ENCODE results near the gene OGDH. TPM values are rescaled to one million over a fixed set of nuclear protein-coding genes. Genes with fewer than 3 reads are reported as not detected.
A peak's percentile ranks its signal among the peaks of the same experiment; 100 is the strongest.
"Not testable (repeated sequence)": the region's sequence is repeated elsewhere in the genome, so short reads cannot be mapped to it uniquely, and the experiment has no call there.

The OGDH gene
- total RNA-seq, 3 donors from 2014 or later (not counting 1 experiment from before 2014, with no cell fraction given), result 69.2 to 86.7 (median 81.4) TPM

- H3K36me3 ChIP-seq (ENCODE audit: control insufficient read depth, insufficient read depth, low read length), result no peaks in the 10 kb centered on the region
- Mint-ChIP-seq H3K27me3 (ENCODE audit: low read depth in 2 of 2) (peaks cover 0 to 2% of the 10 kb centered on the region in 2 donors), H3K36me3 (no peaks in the 10 kb centered on the region), H3K4me3 (no peak overlapping the region), H3K4me1 (peaks cover 4 to 8% of the 10 kb centered on the region in 2 donors), H3K27ac (peak overlapping the region in 1 of 2 donors; percentile 12), H3K9me3 (no peaks in the 10 kb centered on the region)
- H3K4me3 ChIP-seq (ENCODE audit: low read length), result no peak overlapping the region
- peak; percentile 74 for TF ChIP-seq CTCF (IDR thresholded peaks at IDR 0.05)
- 4% methylated on average over 4 of the region's 6 CpGs for WGBS (ENCODE audit: insufficient coverage)
- intact Hi-C loops (cut with micrococcal nuclease), result loop anchor here (1.0 to 5.0 kb wide), 3 partner anchors 334 to 674 kb away; no protein-coding TSS in a partner anchor
- ATAC-seq (peak; percentile 76 to 92 (median 79)), DNase-seq (peak; percentile 43 to 81)
- no peaks in the 10 kb centered on the region for H3K9me3 ChIP-seq (ENCODE audit: control insufficient read depth, insufficient read depth, low read length)
- H3K27ac ChIP-seq (ENCODE audit: low read length), result no peak overlapping the region
- no peaks in the 10 kb centered on the region for H3K27me3 ChIP-seq (ENCODE audit: control insufficient read depth, insufficient read depth, low read length)
- peaks cover 5% of the 10 kb centered on the region for H3K4me1 ChIP-seq (ENCODE audit: control insufficient read depth, insufficient read depth, low read length)
Observed at GRCh38 chr7:44587843-44588711, 18.4 kb upstream of the OGDH start.

DNA sequence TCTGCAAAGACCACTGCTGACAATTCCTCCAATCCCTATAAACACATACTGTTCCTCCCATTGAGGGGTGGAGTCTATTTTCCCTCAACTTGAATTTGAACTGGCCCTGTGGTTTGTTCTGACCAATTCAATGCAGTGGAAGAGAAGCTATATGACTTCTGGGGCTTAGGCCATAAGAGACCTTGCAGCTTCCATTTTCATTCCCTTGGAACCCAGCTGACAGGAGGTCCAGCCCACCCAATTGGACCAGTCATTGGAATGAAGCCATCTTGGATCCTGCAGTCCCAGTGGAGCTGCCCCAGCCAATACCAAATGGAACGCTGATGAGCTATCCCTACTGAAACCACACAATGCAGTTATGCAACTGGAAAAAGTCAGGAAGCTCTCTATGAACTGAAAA, 15.5 kb upstream of the OGDH start:
- Mint-ChIP-seq H3K4me1 (peaks cover 3 to 7% of the 10 kb centered on the region in 2 donors), H3K36me3 (no peaks in the 10 kb centered on the region), H3K27me3 (ENCODE audit: low read depth in 2 of 2) (peaks cover 0 to 10% of the 10 kb centered on the region in 2 donors), H3K27ac (no peak overlapping the region), H3K4me3 (no peak overlapping the region), H3K9me3 (no peaks in the 10 kb centered on the region)
- Histone ChIP-seq H3K4me3 (ENCODE audit: low read length) (no peak overlapping the region), H3K9me3 (ENCODE audit: control insufficient read depth, insufficient read depth, low read length) (no peaks in the 10 kb centered on the region), H3K27ac (ENCODE audit: low read length) (no peak overlapping the region), H3K4me1 (ENCODE audit: control insufficient read depth, insufficient read depth, low read length) (peaks cover 4% of the 10 kb centered on the region), H3K36me3 (ENCODE audit: control insufficient read depth, insufficient read depth, low read length) (no peaks in the 10 kb centered on the region), H3K27me3 (ENCODE audit: control insufficient read depth, insufficient read depth, low read length) (no peaks in the 10 kb centered on the region)
- ATAC-seq, result no peak
- intact Hi-C loops (cut with micrococcal nuclease), result no loop called here
- no peak for DNase-seq
- WGBS (ENCODE audit: insufficient coverage), result 100% methylated on average over 1 of the region's 1 CpG
- TF ChIP-seq CTCF (IDR thresholded peaks at IDR 0.05), result no peak

- DNase-seq (no peak), ATAC-seq (no peak)
- no peaks in the 10 kb centered on the region for H3K4me1 ChIP-seq (ENCODE audit: control insufficient read depth, insufficient read depth, low read length)
- WGBS (ENCODE audit: insufficient coverage), result 81% methylated on average over 5 of the region's 5 CpGs
- no peak overlapping the region for H3K27ac ChIP-seq (ENCODE audit: low read length)
- H3K4me3 ChIP-seq (ENCODE audit: low read length), result no peak overlapping the region
- H3K36me3 Mint-ChIP-seq, result no peaks in the 10 kb centered on the region
- H3K27me3 Mint-ChIP-seq (ENCODE audit: low read depth in 2 of 2), result peaks cover 8 to 14% of the 10 kb centered on the region in 2 donors
- no peaks in the 10 kb centered on the region for H3K4me1 Mint-ChIP-seq
- H3K27me3 ChIP-seq (ENCODE audit: control insufficient read depth, insufficient read depth, low read length), result no peaks in the 10 kb centered on the region
- no peak overlapping the region for H3K27ac Mint-ChIP-seq
- TF ChIP-seq CTCF (IDR thresholded peaks at IDR 0.05), result no peak
- H3K9me3 Mint-ChIP-seq, result no peaks in the 10 kb centered on the region
- no peaks in the 10 kb centered on the region for H3K9me3 ChIP-seq (ENCODE audit: control insufficient read depth, insufficient read depth, low read length)
- intact Hi-C loops (cut with micrococcal nuclease), result no loop called here
- H3K36me3 ChIP-seq (ENCODE audit: control insufficient read depth, insufficient read depth, low read length), result no peaks in the 10 kb centered on the region
- no peak overlapping the region for H3K4me3 Mint-ChIP-seq
Observed at GRCh38 chr7:44595934-44596635, 10.3 kb upstream of the OGDH start.

- H3K4me3 Mint-ChIP-seq; H3K4me1 Mint-ChIP-seq; H3K9me3 ChIP-seq (ENCODE audit: control insufficient read depth, insufficient read depth, low read length); ATAC-seq; DNase-seq; H3K4me1 ChIP-seq (ENCODE audit: control insufficient read depth, insufficient read depth, low read length); H3K4me3 ChIP-seq (ENCODE audit: low read length); H3K9me3 Mint-ChIP-seq; intact Hi-C loops (cut with micrococcal nuclease); H3K27ac Mint-ChIP-seq; H3K36me3 ChIP-seq (ENCODE audit: control insufficient read depth, insufficient read depth, low read length); H3K36me3 Mint-ChIP-seq; H3K27ac ChIP-seq (ENCODE audit: low read length); H3K27me3 ChIP-seq (ENCODE audit: control insufficient read depth, insufficient read depth, low read length): not testable (repeated sequence)
- WGBS (ENCODE audit: insufficient coverage), result 94% methylated on average over 8 of the region's 8 CpGs
- H3K27me3 Mint-ChIP-seq (ENCODE audit: low read depth in 2 of 2), result peaks cover 8 to 14% of the 10 kb centered on the region in 2 donors
Observed at GRCh38 chr7:44597181-44597580, 9.2 kb upstream of the OGDH start.

Data from natural killer cell (primary cell).